CD4-positive, alpha-beta T cell treated with Interleukin-15 for 1 hour (primary cell): ENCODE results near the gene TBXAS1.

Experiments used
- DNase-seq: peaks from one replicate; pipeline ENCODE4 v3.0.0-alpha.2; 2020

TBXAS1 gene

DNA sequence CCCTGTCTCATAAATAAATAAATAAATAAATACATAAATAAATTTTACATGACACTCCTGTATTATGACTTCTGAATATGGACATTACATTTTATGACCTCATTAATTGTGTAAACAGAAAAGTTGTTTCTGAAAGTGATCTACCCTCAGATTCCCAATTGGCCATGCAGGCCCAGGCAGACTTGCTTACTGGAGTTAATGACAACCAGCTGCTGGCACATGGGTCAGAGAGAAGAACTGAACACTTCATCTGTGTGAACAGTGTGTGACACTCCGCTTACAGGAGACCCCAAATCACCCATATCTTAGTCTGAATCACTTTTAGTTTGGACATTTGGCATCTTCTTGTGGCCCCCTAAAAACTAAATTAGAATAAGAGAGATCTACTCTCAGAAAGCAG, 202.3 kb downstream of the TBXAS1 start:
- no peak for DNase-seq

DNA sequence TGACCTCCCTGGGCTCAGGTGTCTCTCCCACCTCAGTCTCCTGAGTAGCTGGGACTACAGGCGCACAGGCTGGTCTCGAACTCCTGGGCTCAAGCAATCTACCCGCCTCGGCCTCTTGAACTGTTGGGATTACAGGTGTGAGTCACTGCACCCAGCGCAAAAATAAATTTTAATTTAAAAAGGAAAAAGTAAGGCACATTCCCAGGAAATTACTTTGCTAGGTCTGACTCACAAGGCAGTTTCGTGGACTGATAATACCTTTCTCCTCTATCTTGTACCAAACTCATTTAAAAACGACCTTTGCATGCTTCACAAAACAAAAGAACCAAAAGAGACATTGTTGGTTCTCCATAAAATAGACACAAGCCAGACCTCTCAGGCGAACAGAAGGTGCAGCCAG, 204.0 kb downstream of the TBXAS1 start:
- DNase-seq, result no peak

DNA sequence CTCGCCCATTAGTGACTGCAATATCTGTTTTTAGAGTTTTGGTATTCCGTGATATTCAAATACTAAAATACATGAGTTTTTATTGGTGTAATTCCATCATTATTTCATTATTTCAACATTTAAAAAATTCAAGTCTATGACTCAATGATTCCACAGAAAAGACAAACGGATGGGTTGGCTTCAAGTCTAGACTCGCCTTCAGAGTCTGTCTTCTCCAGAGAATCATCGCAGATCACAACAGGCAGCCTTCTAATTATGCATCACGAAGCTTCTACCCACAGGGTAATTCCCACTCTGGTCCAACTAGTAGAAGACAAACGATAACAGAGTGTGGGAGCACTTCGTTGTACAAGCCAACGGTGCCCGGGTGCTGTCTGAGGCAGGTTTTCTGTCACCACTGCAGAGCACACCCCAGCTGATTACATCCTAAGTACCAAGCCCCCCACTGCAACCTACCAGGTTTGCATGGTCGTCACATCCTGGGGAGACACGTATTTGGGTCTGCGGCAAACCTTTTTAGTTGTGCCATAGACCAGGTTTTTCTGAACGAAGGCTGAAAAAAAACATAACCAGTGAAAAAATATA, 204.8 kb downstream of the TBXAS1 start:
- DNase-seq, result no peak

DNA sequence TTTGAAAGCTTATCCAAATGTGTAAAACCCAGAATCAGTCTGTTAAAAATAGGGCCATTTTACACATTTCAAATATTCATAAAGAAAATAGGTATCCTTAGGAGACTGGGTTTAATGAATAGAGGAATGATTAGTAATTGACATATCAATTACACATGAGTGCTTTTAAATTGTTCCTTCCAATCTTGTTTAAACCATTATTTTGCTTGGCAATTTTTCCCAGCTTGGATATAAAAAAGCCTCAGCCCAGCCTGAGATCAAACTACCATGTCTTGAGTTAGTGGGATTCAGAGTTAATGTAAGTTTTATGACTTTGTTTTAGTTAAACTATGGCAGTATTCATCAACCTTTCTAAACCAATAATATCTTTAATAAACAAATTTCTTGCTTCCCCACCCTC, 205.4 kb downstream of the TBXAS1 start:
- DNase-seq, result no peak

DNA sequence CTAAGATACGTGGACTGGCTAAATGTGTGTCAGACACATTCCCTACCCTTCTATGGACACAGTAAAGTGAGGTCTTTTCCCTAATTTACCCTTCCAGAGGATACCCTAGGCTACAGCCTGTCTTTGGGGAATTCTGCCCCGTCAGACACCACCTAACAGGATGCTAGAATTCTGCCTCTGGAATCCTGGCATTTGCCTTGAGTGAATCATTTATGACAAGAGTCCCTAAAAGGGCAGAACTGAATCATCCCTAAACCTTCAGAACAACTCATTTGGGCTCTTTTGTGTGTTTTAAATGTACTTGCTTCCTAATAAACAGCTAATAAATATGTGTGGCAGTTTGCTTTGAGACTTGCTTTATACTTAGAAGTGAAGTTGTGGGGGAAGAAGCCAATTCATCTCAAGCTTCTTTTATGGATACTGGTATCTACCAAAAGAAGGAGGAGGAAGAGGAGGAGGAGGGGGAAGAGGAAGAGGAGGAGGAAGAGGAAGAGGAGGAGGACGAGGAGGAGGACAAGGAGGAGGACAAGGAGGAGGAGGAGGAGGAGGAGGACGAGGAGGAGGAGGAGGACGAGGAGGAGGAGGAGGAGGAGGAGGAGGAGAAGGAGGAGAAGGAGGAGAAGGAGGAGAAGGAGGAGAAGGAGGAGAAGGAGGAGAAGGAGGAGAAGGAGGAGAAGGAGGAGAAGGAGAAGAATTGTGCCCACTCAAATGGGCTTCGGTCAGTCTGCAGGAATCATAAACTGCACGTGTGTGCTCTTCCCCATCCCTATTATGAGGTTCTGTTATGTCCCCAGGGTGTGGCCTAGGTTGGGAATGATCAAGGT, 206.5 kb downstream of the TBXAS1 start:
- no peak for DNase-seq

DNA sequence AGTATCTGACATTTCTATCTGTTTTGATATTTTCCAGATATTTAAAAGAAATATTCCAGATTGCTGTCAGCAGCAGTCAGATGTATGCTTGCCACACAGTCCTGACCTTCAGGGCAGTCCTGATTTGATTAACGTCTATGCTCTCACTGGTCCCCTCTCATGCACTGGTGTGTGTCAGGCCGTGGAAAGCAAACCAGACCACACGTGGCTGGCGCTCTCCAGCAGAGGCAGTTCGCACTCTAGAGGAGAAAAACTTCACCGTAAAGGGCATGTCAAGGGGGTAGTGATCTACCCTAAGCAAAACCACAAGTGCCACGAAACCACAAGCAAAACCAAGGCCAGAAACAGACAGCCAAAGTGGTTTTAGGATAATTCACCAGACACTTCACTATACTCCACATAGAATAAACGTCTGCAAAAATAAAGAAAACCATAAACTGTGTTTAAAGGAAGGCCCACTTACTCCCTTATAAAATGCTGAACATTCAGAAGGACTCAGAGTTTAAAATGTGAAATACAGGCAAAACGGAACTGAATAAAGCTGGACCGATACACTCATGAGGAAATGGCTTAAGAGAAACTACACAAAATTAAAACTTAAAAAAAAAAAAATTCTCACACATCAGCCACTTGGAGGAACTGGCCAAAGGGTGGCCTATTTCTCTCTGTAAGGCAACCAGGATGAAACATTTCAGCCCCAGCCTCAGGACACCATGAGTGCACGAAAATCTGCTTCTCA, 207.3 kb downstream of the TBXAS1 start:
- no peak for DNase-seq

DNA sequence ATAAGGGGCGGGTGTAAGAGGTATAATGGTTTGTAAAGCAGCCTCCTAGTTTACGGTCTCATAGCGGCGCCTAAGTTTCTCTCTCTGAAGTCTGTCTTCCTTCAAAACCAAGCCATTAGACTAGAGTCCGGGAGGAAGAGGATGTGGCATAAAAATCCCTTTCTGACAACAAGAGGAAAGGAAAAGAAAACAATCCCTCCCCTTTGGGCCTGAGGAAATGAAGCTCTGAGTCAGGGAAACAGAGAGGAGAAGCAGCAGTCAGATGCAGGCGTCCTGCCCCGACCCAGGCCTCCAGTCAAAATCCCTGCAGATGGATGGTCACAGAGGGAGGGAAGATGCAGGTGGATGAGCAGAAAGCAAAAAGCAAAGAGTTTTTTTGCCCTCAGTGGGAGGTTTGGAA, 210.0 kb downstream of the TBXAS1 start:
- no peak for DNase-seq

DNA sequence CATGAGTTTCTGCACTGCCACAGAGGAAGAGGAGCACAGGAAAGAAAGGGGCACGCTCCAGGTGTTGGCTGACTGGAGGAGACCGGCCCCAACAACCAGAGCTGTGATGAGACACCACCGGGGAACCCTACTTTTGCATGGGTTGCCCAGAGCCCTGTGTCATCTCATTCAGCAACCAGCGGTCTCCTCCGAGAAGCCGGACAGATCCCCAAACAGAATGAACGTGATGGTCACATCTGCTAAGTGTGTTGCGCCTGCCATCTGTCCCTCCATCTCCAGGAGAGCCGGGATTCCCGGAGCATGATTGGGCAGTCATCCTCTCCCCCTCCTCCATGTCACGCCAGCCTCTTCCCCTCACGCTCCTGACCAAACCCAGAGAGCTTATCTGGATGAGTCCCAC, 210.8 kb downstream of the TBXAS1 start:
- no peak for DNase-seq

DNA sequence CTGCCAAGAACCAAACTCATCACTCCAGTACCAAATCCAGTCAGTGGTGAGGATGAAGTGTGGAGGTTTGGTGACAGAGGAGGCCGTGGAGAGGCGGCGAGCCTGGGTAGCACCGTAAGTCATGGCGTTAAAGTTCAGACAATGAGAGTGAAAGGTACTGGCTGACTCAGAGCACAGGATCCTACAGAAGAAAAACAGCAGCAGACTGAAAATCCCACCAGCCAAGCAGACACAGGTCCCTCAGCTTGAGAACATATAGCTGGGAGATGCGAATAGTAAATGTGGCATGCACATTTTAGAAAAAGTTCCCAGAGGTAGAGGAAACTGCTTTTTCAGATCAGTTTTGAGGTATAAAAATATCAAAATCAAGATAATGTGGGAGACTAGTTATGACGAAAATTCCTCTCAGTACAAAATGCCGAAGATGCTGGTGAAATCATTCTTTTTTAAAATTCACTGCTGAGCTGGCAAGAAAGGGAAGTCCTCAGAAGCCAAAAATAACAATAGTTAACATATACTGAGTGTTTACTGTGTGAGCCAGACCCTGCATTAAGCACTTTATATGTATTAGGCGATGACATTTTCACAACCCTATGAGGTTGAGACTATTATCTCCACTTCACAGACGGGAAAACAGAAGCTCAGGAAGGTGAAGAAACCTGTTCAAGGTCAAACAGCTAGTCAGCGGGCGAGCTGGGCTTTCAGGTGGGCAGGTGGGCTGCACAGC, 212.8 kb downstream of the TBXAS1 start:
- DNase-seq, result no peak

DNA sequence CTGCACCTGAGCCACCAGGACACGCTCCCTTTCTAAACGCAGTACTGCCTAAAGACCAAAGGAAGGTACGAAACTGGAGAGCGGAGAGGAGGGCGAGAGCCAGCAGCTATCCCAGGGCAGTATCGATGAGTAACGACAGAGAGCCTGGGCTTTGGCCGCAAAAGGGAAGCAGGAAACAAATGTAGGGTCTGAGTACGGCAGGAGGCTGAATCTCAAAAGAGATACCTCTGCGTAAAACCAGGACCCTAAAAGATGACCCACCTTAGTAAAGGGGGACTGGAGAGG, 213.3 kb downstream of the TBXAS1 start:
- no peak for DNase-seq

DNA sequence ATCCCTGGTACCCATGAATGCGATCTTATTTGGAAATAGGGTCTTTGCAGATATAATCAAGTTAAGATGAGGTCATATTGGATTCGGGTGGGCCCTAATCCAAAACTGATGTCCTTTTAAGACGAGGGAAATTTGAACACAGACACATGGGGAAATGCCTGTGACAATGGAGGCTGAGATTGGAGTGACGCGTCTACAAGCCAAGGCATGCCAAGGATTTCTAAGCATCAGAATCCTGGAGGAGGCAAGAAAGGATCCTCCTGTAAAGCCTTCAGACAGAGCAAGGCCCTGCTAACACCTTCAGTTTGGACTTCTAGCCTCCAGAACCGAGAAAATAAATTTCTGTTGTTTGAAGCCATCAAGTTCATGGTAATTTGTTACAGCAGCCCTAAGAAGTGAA, 215.2 kb downstream of the TBXAS1 start:
- no peak for DNase-seq

DNA sequence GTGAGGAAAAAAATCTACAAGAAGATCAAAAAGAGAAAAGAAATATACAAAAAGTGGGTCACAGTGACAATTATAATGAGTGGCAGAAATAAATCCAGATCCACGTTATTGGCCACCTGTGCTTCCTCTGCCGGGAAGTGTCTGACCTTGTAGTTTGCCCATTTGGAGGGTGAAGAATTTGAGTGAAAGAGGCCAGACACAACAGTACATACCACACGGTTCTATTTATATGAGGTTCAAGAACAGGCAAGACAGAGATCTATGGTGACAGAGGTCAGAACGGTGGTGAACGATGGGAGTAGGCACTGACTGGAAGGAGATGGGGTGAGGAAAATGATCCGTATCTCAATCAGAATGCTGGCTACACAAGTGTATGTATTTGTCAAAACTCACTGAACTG, 216.6 kb downstream of the TBXAS1 start:
- no peak for DNase-seq

DNA sequence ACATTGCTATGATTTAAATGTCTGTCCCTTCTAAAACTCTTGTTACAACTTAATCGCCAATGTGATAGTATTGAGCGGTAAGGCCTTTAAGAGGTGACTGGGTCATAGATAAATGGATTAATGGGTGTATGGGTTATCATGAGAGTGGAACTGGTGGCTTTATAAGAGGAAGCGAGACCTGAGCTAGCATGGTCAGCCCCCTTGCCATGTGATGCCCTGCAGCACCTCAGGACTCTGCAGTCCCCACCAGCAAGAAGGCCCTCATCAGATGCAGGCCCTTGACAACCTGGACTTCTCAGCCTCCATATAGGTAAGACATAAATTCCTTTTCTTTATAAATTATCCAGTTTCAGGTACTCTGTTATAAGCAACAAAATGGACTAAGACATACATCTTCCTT, 218.1 kb downstream of the TBXAS1 start:
- no peak for DNase-seq

DNA sequence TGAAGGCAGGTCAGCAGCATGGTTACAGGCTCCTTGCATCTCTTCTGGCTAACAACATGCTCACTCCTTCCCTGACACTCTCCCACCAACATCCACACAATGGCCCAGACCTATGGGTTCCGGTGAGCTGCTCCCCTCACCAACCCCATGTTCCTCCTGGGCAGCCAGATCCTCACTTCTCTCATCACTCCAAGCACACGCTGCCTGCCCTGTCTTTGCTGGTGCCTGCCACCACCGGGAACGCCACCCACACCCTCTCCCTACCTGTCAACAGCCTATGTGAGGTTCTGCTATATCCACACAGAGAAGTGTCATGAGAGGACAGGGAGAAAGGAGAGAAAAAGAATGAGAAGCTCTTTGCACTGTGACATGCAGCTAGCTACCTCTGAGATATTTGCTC, 219.1 kb downstream of the TBXAS1 start:
- no peak for DNase-seq

DNA sequence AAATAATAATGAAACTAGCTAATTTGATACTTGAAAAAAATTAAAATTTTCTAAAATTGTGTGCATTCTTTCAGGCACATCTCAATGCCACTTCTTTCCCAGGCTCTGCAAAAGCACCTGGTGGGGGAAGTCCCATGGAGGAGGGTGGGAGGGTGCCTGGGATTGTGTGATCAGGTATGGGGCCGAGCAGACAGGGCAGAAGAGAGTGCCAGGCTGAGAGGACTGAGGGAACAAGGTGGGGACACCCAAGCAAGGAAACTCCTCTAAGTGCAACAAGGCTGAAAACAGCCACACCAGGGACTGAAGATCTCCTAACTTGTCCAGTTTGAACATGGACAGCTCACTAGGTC, 219.9 kb downstream of the TBXAS1 start:
- no peak for DNase-seq

DNA sequence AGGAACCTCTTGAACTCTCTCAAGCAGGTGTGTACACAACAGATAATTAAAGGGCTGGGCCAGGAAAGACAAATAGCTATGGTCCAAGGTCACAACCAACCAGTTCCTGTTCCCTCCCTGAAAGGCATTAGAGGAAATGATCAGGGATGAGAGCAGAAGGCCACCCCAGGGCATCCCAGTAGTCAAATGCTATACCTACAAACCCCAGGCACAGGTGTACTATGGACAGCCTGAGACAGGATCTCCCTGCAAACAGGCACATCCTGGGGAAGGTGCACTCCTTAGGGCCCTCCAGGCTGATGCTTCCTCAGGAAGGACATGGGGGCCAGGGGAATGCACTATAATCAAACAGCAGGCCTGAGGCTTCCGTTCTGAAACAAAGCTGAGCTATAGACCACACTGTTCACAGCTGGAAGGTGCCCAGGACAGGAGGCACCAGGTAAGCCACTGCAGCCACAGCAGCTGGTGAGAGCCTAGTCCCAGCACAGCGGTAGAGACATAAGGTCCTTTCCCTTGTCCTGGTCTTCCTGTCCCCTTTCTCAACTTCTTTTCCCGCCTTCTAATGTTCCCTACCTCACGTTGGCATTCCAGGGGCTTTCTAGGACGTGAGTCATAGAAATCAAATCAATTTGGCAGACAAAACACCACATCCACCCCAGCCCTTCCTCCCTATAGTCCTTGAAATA, 220.4 kb downstream of the TBXAS1 start:
- no peak for DNase-seq

DNA sequence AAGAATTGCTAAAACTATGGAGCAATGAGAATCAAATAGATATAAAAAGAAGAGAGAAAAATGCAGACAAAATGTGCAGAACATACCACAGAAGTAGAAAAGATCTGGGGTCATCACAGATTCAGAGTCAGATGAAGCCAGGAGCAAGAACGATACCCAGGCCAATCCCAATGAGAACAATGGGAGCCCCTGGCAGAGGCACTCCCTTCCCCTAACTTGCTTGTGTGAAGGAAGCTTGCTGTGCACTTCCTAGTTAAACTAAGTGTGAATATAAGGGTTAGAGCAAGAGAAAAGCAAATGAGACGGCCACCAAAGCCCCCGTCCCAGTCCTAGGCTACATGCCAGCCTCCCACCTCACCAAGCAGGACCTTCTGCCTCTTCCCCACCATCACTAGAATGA, 221.0 kb downstream of the TBXAS1 start:
- DNase-seq, result no peak

DNA sequence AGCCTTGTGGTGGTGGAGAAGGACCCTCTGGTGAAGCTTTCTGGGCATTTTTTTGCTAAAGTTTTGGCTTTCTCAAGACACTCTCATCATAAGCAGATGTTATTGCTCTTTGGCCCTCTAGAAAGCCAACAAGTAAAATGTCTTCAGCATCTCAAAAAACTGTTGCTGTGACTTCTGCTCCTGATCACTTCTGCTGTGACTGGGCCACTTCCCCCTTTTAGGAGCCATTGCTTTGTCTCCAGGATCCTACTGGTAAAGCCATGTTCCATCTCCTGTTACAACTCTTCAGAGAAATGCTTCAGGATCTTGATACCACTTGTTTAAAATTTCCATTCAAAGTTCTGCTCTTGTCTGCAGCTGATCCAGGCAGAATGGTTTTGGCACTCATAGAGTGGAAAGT, 222.8 kb downstream of the TBXAS1 start:
- no peak for DNase-seq

DNA sequence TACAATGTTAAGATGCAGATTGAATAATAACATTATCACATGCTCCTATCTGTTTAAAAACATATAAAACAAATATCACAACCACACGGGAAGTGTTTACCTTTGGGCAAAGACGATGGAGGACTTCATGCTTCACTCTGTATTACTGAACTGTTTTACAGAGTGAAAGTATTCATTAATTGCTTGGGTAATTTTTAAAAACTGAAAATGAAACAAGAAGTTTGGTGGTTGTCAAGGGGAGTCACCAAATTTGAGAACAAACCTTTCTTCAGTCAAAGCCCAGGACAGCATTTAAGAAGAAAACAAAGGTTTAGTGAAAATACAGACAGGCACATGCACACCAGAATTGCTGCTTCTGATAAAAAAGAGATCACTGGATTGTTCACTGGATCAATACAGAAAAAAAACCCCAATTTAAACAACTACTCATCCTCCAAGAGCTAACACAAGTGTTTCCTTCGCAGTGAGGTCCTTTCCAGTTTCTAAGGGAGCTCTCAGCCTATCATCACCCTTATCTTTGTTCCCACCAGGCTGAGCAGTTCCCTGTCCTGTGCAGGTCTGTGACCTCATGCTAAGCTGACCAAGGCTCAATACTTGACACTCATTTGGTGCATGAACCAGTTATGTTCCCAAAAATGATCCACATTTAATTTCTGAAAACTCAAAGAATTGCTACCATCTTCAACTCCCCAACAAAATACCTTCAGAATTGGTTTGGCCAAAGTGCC, 224.9 kb downstream of the TBXAS1 start:
- DNase-seq, result no peak

DNA sequence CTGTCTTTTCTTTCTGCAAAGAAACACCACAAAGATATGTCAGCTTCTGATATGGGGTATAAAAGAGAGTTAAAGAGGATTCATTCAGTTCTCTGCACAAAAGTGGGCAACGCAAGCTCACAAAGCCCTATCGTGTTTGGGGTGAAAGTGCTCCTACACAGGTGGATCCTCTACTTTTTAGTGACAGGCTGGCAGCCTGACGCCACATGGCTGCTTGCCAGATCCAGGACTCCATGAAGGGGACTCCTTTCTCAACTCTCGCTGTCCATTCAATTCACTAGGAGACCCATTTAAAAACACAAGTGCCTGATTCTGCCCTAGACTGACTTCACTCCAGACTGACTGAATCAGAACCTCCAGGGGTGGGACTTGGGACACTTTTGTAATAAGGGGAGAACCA, 225.7 kb downstream of the TBXAS1 start:
- DNase-seq, result no peak

DNA sequence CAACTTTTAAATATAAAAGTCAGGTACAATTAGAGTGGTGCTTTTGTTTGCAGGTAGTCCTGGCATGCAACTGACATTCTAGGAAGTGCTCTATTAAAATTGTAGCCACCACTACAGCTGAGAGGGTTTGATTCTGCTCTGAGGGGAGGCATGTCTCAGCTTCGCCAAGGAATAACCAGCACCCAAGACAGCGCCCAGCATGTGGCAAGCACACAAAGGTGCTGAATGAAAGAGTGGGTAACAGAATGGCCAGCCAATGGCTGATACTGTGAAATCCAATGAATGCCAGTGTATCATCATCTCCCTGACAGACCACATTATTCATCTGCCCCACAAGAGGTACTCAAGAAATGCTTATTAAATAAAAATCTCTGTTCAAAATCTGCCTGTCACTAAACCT, 226.8 kb downstream of the TBXAS1 start:
- DNase-seq, result no peak

DNA sequence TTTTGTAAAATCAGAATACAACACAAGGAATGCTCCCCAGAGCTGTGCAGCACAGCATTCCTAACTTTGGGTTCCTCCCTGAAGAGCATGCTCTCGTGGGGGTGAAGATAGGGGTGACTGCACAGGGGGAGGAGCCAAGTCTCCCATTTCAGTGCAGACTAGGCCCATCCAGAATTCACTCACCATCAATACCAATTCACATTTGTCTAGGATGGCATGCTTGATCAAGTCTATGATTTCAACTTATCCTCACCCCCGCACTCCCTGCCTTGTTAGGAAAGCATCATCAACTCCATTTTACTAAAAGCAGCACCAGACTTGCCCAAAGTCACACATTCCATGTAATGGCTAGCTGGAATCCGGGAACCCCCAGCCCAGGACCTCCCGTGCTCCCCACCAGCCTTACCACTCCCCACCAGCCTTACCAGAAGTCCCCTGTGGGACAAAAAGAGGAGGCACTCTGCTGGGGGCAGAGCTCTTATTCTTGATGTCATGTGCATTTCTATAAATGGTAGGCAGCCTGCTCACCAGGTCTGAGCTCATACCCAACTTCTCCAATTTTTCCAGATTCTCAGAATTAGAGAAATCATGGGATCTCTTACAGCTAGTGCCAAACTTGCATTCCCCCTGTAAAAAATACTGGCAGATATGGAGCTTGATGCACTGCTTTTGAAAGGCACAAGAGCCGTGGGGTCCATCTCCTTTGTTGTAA, 227.5 kb downstream of the TBXAS1 start:
- no peak for DNase-seq
